T-helper 1 cell treated with Interleukin-12 subunit alpha and Interleukin-12 subunit beta and Interleukin-4 antibody, amounts not matched to agents 30 μg/mL and 1 μg/mL, for 36 hours (primary cell): ENCODE measurements around the gene ZNF683.
A peak's percentile ranks its signal among the peaks of the same experiment; 100 is the strongest.

Source experiments
- H3K27ac Mint-ChIP-seq: one replicate; pipeline ENCODE4 v1.8.0; 2021; ENCODE audit warnings: mild to moderate bottlenecking, mixed read lengths
- H3K27me3 Mint-ChIP-seq: one replicate; pipeline ENCODE4 v1.8.0; 2021; ENCODE audit warnings: low read depth, mixed read lengths
- H3K36me3 Mint-ChIP-seq: one replicate; pipeline ENCODE4 v1.8.0; 2021; ENCODE audit warnings: low read depth, mixed read lengths
- H3K4me1 Mint-ChIP-seq: one replicate; pipeline ENCODE4 v1.8.0; 2021; ENCODE audit warnings: low read depth, mixed read lengths
- H3K4me3 Mint-ChIP-seq: one replicate; pipeline ENCODE4 v1.8.0; 2021; ENCODE audit warnings: mild to moderate bottlenecking, moderate library complexity, mixed read lengths
- H3K9me3 Mint-ChIP-seq: one replicate; pipeline ENCODE4 v1.8.0; 2021; ENCODE audit warnings: mixed read lengths

ZNF683 gene

GRCh38 chr1:26373281-26373680, 731 bp upstream of the ZNF683 start:
- peaks cover 16% of the 10 kb centered on the region for H3K36me3 Mint-ChIP-seq
- peaks cover 70% of the 10 kb centered on the region for H3K4me1 Mint-ChIP-seq
- peak overlapping the region; percentile 27 for H3K4me3 Mint-ChIP-seq
- peaks cover 17% of the 10 kb centered on the region for H3K9me3 Mint-ChIP-seq
- peak overlapping the region; percentile 88 for H3K27ac Mint-ChIP-seq
- H3K27me3 Mint-ChIP-seq = no peaks in the 10 kb centered on the region

- Mint-ChIP-seq H3K36me3 (peaks cover 16% of the 10 kb centered on the region), H3K4me3 (no peak overlapping the region), H3K27me3 (no peaks in the 10 kb centered on the region), H3K4me1 (peaks cover 58% of the 10 kb centered on the region), H3K27ac (peak overlapping the region; percentile 88), H3K9me3 (peaks cover 17% of the 10 kb centered on the region)
Observed at GRCh38 chr1:26372039-26372438, 511 bp downstream of the ZNF683 start.

- Mint-ChIP-seq H3K4me1 (peaks cover 47% of the 10 kb centered on the region), H3K36me3 (peaks cover 11% of the 10 kb centered on the region), H3K27me3 (no peaks in the 10 kb centered on the region), H3K4me3 (no peak overlapping the region), H3K27ac (peak overlapping the region; percentile 71), H3K9me3 (peaks cover 9% of the 10 kb centered on the region)
Observed at GRCh38 chr1:26370591-26371382, 1.8 kb downstream of the ZNF683 start.

GRCh38 chr1:26368486-26368885, 4.1 kb downstream of the ZNF683 start:
- peaks cover 11% of the 10 kb centered on the region for H3K36me3 Mint-ChIP-seq
- no peak overlapping the region for H3K4me3 Mint-ChIP-seq
- H3K9me3 Mint-ChIP-seq = peaks cover 9% of the 10 kb centered on the region
- peaks cover 17% of the 10 kb centered on the region for H3K27me3 Mint-ChIP-seq
- H3K27ac Mint-ChIP-seq = no peak overlapping the region
- H3K4me1 Mint-ChIP-seq = peaks cover 38% of the 10 kb centered on the region

GRCh38 chr1:26368006-26368405, 4.5 kb downstream of the ZNF683 start:
- H3K27ac Mint-ChIP-seq = no peak overlapping the region

GRCh38 chr1:26367441-26367840, 5.1 kb downstream of the ZNF683 start:
- Mint-ChIP-seq H3K27me3 (peaks cover 17% of the 10 kb centered on the region), H3K27ac (no peak overlapping the region), H3K4me3 (no peak overlapping the region), H3K9me3 (peaks cover 9% of the 10 kb centered on the region), H3K4me1 (peaks cover 32% of the 10 kb centered on the region), H3K36me3 (peaks cover 8% of the 10 kb centered on the region)

More at GRCh38 chr1:26368006-26368405, 4.5 kb downstream of the ZNF683 start:
- peaks cover 9% of the 10 kb centered on the region for H3K9me3 Mint-ChIP-seq
- H3K4me3 Mint-ChIP-seq = no peak overlapping the region
- H3K4me1 Mint-ChIP-seq = peaks cover 37% of the 10 kb centered on the region
- peaks cover 17% of the 10 kb centered on the region for H3K27me3 Mint-ChIP-seq
- H3K36me3 Mint-ChIP-seq = peaks cover 11% of the 10 kb centered on the region

GRCh38 chr1:26364956-26365355, 7.6 kb downstream of the ZNF683 start:
- Mint-ChIP-seq H3K4me1 (peaks cover 29% of the 10 kb centered on the region), H3K36me3 (no peaks in the 10 kb centered on the region), H3K4me3 (no peak overlapping the region), H3K27me3 (peaks cover 35% of the 10 kb centered on the region), H3K9me3 (no peaks in the 10 kb centered on the region), H3K27ac (no peak overlapping the region)

GRCh38 chr1:26363549-26364448, 8.8 kb downstream of the ZNF683 start:
- peaks cover 37% of the 10 kb centered on the region for H3K4me1 Mint-ChIP-seq
- no peaks in the 10 kb centered on the region for H3K36me3 Mint-ChIP-seq
- no peak overlapping the region for H3K4me3 Mint-ChIP-seq
- H3K27me3 Mint-ChIP-seq = peaks cover 47% of the 10 kb centered on the region
- no peaks in the 10 kb centered on the region for H3K9me3 Mint-ChIP-seq
- no peak overlapping the region for H3K27ac Mint-ChIP-seq

- Mint-ChIP-seq H3K4me1 (peaks cover 46% of the 10 kb centered on the region), H3K4me3 (no peak overlapping the region), H3K9me3 (no peaks in the 10 kb centered on the region)
Observed at GRCh38 chr1:26362331-26362730, 10.2 kb downstream of the ZNF683 start.

GRCh38 chr1:26361605-26362122, 10.9 kb downstream of the ZNF683 start:
- no peaks in the 10 kb centered on the region for H3K9me3 Mint-ChIP-seq
- no peaks in the 10 kb centered on the region for H3K36me3 Mint-ChIP-seq
- peaks cover 48% of the 10 kb centered on the region for H3K4me1 Mint-ChIP-seq
- H3K27me3 Mint-ChIP-seq = peaks cover 50% of the 10 kb centered on the region
- no peak overlapping the region for H3K4me3 Mint-ChIP-seq
- no peak overlapping the region for H3K27ac Mint-ChIP-seq

More at GRCh38 chr1:26362331-26362730, 10.2 kb downstream of the ZNF683 start:
- H3K27ac Mint-ChIP-seq = no peak overlapping the region
- peaks cover 50% of the 10 kb centered on the region for H3K27me3 Mint-ChIP-seq
- H3K36me3 Mint-ChIP-seq = no peaks in the 10 kb centered on the region

- Mint-ChIP-seq H3K27ac (peak overlapping the region; percentile 34), H3K4me3 (peak overlapping the region; percentile 71), H3K27me3 (peaks cover 50% of the 10 kb centered on the region), H3K4me1 (peaks cover 48% of the 10 kb centered on the region), H3K36me3 (no peaks in the 10 kb centered on the region), H3K9me3 (no peaks in the 10 kb centered on the region)
Observed at GRCh38 chr1:26360807-26361604, 11.5 kb downstream of the ZNF683 start.

- H3K4me1 Mint-ChIP-seq = peaks cover 51% of the 10 kb centered on the region
- H3K27ac Mint-ChIP-seq = no peak overlapping the region
- no peaks in the 10 kb centered on the region for H3K36me3 Mint-ChIP-seq
- no peaks in the 10 kb centered on the region for H3K9me3 Mint-ChIP-seq
- peaks cover 54% of the 10 kb centered on the region for H3K27me3 Mint-ChIP-seq
- H3K4me3 Mint-ChIP-seq = peak overlapping the region; percentile 71
Observed at GRCh38 chr1:26359981-26360806, 12.4 kb downstream of the ZNF683 start.
